Suprapubic skin (tissue), 4 donors: ENCODE results near the gene IL1R1. TPM values are rescaled to one million over a fixed set of nuclear protein-coding genes. Genes with fewer than 3 reads are reported as not detected.

Experiments
- DNase-seq, 2 donors: peaks; one replicate each; pipeline ENCODE4 v3.0.0-alpha.2; 2019; ENCODE audit warnings: low spot score in 2 of 2
- H3K27ac ChIP-seq: fragments of 200-600 bp; sonication (generic); one replicate; pipeline ENCODE4 v1.5.1; 2019
- H3K27me3 ChIP-seq: fragments of 200-600 bp; sonication (generic); one replicate; pipeline ENCODE4 v1.5.1; 2019
- H3K36me3 ChIP-seq: fragments of 200-600 bp; sonication (generic); one replicate; pipeline ENCODE4 v1.5.1; 2019
- H3K4me1 ChIP-seq: fragments of 200-600 bp; sonication (generic); one replicate; pipeline ENCODE4 v1.5.1; 2019
- H3K4me3 ChIP-seq: fragments of 200-600 bp; sonication (generic); one replicate; pipeline ENCODE4 v1.5.1; 2019; ENCODE audit warnings: mild to moderate bottlenecking
- H3K9me3 ChIP-seq: fragments of 200-600 bp; sonication (generic); one replicate; pipeline ENCODE4 v1.5.1; 2019
- CTCF ChIP-seq, 2 donors: fragments of 200-600 bp in 1 of 2; fragments of 450-650 bp in 1 of 2; sonication (generic) in 1 of 2; IDR thresholded peaks; one replicate each; pipeline ENCODE4 v1.5.1; 2016 to 2019; ENCODE audit warnings: antibody characterized with exemption in 2 of 2, mild to moderate bottlenecking in 1 of 2, moderate library complexity in 1 of 2
- EP300 ChIP-seq: sonication (generic); formaldehyde crosslinking; IDR thresholded peaks from one replicate; pipeline ENCODE4 v1.6.1; 2017; ENCODE audit warnings: antibody characterized with exemption
- POLR2A ChIP-seq, 2 donors: fragments of 450-650 bp; IDR thresholded peaks; one replicate each; pipeline ENCODE4 v1.6.1; 2017; ENCODE audit warnings: antibody characterized with exemption in 2 of 2, mild to moderate bottlenecking in 2 of 2, moderate library complexity in 2 of 2
- POLR2AphosphoS5 ChIP-seq, 3 donors: sonication (generic); formaldehyde crosslinking; IDR thresholded peaks; one replicate each; pipeline ENCODE4 v1.6.1; 2017; ENCODE audit warnings: antibody characterized with exemption in 3 of 3
- WGBS: methylation state at CpG from one replicate; pipeline ENCODE4 v1.1.5; 2018; 5-methylcytosine and 5-hydroxymethylcytosine counted together
- total RNA-seq, 4 donors: library from RNA; depleted of rRNA; stranded (reverse); fragments of >200 nt; gene quantifications; one replicate each; pipeline ENCODE4 v1.1.0, GENCODE V29; 2016

Gene IL1R1
- total RNA-seq, 4 donors from 2014 or later = 52.1 to 90.0 (median 58.8) TPM

- H3K9me3 ChIP-seq = no peaks in the 10 kb centered on the region
- H3K4me3 ChIP-seq = no peak overlapping the region
- DNase-seq = no peak
- no peak overlapping the region for H3K27ac ChIP-seq
- H3K27me3 ChIP-seq = no peaks in the 10 kb centered on the region
- 90% methylated on average over 7 of the region's 7 CpGs for WGBS
- peaks cover 12% of the 10 kb centered on the region for H3K4me1 ChIP-seq
- TF ChIP-seq POLR2AphosphoS5 (IDR thresholded peaks at IDR 0.05) = no peak
- no peak for TF ChIP-seq CTCF (IDR thresholded peaks at IDR 0.05)
- TF ChIP-seq POLR2A (IDR thresholded peaks at IDR 0.05) = no peak
- no peak for TF ChIP-seq EP300
- peaks cover 49% of the 10 kb centered on the region for H3K36me3 ChIP-seq
These were observed 35.4 kb downstream of the IL1R1 start for GRCh38 chr2:102177814-102178478.

GRCh38 chr2:102179061-102179460 lies 36.5 kb downstream of the IL1R1 start:
- H3K4me1 ChIP-seq = peaks cover 12% of the 10 kb centered on the region
- 67% methylated on average over 3 of the region's 3 CpGs for WGBS
- TF ChIP-seq EP300 = no peak
- no peak for TF ChIP-seq CTCF (IDR thresholded peaks at IDR 0.05)
- TF ChIP-seq POLR2A (IDR thresholded peaks at IDR 0.05) = no peak
- TF ChIP-seq POLR2AphosphoS5 (IDR thresholded peaks at IDR 0.05) = no peak
- DNase-seq = no peak
- no peak overlapping the region for H3K4me3 ChIP-seq
- no peak overlapping the region for H3K27ac ChIP-seq
- no peaks in the 10 kb centered on the region for H3K9me3 ChIP-seq
- H3K27me3 ChIP-seq = no peaks in the 10 kb centered on the region
- H3K36me3 ChIP-seq = peaks cover 41% of the 10 kb centered on the region

GRCh38 chr2:102179788-102180686 lies 37.5 kb downstream of the IL1R1 start:
- Histone ChIP-seq H3K27ac (no peak overlapping the region), H3K9me3 (no peaks in the 10 kb centered on the region), H3K4me1 (peaks cover 12% of the 10 kb centered on the region), H3K4me3 (no peak overlapping the region), H3K36me3 (peaks cover 37% of the 10 kb centered on the region), H3K27me3 (no peaks in the 10 kb centered on the region)
- 98% methylated on average over 2 of the region's 2 CpGs for WGBS
- TF ChIP-seq CTCF (IDR thresholded peaks at IDR 0.05) (no peak), POLR2A (IDR thresholded peaks at IDR 0.05) (no peak), EP300 (no peak), POLR2AphosphoS5 (IDR thresholded peaks at IDR 0.05) (no peak)
- no peak for DNase-seq

GRCh38 chr2:102180687-102180999 lies 38.1 kb downstream of the IL1R1 start:
- WGBS = 65% methylated on average over 1 of the region's 1 CpG
- DNase-seq = no peak
- H3K9me3 ChIP-seq = no peaks in the 10 kb centered on the region
- H3K27me3 ChIP-seq = no peaks in the 10 kb centered on the region
- H3K4me1 ChIP-seq = peaks cover 12% of the 10 kb centered on the region
- peaks cover 31% of the 10 kb centered on the region for H3K36me3 ChIP-seq
- no peak overlapping the region for H3K27ac ChIP-seq
- no peak for TF ChIP-seq POLR2AphosphoS5 (IDR thresholded peaks at IDR 0.05)
- no peak for TF ChIP-seq POLR2A (IDR thresholded peaks at IDR 0.05)
- no peak for TF ChIP-seq CTCF (IDR thresholded peaks at IDR 0.05)
- no peak for TF ChIP-seq EP300
- H3K4me3 ChIP-seq = no peak overlapping the region

- 85% methylated on average over 5 of the region's 5 CpGs for WGBS
- no peak overlapping the region for H3K27ac ChIP-seq
These were observed 38.8 kb downstream of the IL1R1 start for GRCh38 chr2:102181376-102181775.

More at GRCh38 chr2:102181376-102181775, 38.8 kb downstream of the IL1R1 start:
- no peak for TF ChIP-seq CTCF (IDR thresholded peaks at IDR 0.05)
- no peak for TF ChIP-seq POLR2AphosphoS5 (IDR thresholded peaks at IDR 0.05)
- TF ChIP-seq EP300 = no peak
- no peak for TF ChIP-seq POLR2A (IDR thresholded peaks at IDR 0.05)
- Histone ChIP-seq H3K4me3 (no peak overlapping the region), H3K36me3 (peaks cover 24% of the 10 kb centered on the region), H3K4me1 (peaks cover 14% of the 10 kb centered on the region), H3K9me3 (no peaks in the 10 kb centered on the region), H3K27me3 (no peaks in the 10 kb centered on the region)
- DNase-seq = no peak
